Immature natural killer cell (primary cell): Measurements from ENCODE around the gene PCNP. TPM values are rescaled to one million over a fixed set of nuclear protein-coding genes. Genes with fewer than 3 reads are reported as not detected.
"Not testable (repeated sequence)": the region's sequence is repeated elsewhere in the genome, so short reads cannot be mapped to it uniquely, and the experiment has no call there.

Experiments used
- DNase-seq, 3 donors: peaks; one replicate each; pipeline ENCODE4 v3.0.0; 2022; ENCODE audit warnings: mixed read lengths in 1 of 3
- H3K27ac Mint-ChIP-seq, 6 donors: one replicate each; pipeline ENCODE4 v1.8.0; 2020; ENCODE audit warnings: mixed read lengths in 6 of 6, mild to moderate bottlenecking in 5 of 6, inconsistent platforms in 4 of 6, moderate library complexity in 3 of 6
- H3K27me3 Mint-ChIP-seq, 3 donors: one replicate each; pipeline ENCODE4 v1.8.0; 2020 to 2021; ENCODE audit warnings: low read depth in 3 of 3, mild to moderate bottlenecking in 3 of 3, mixed read lengths in 3 of 3, moderate library complexity in 3 of 3, inconsistent platforms in 1 of 3
- H3K36me3 Mint-ChIP-seq, 3 donors: one replicate each; pipeline ENCODE4 v1.8.0; 2020; ENCODE audit warnings: mixed read lengths in 3 of 3, inconsistent platforms in 2 of 3, mild to moderate bottlenecking in 2 of 3
- H3K4me1 Mint-ChIP-seq, 2 donors: one replicate each; pipeline ENCODE4 v1.8.0; 2020; ENCODE audit warnings: inconsistent platforms in 2 of 2, mild to moderate bottlenecking in 2 of 2, mixed read lengths in 2 of 2, moderate library complexity in 1 of 2
- H3K4me3 Mint-ChIP-seq, 5 donors: one replicate each; pipeline ENCODE4 v1.8.0; 2020; ENCODE audit warnings: mild to moderate bottlenecking in 5 of 5, mixed read lengths in 5 of 5, inconsistent platforms in 3 of 5, moderate library complexity in 3 of 5
- H3K9me3 Mint-ChIP-seq, 6 donors: one replicate each; pipeline ENCODE4 v1.8.0; 2020; ENCODE audit warnings: mild to moderate bottlenecking in 6 of 6, mixed read lengths in 6 of 6, inconsistent platforms in 4 of 6, moderate library complexity in 3 of 6
- polyA plus RNA-seq, 3 donors: library from polyadenylated mRNA; unstranded; fragments of 300-500 nt; fragmentation: Illumina TruSeq; gene quantifications; one replicate each; pipeline ENCODE4 v1.2.3, GENCODE V29; 2021

The PCNP gene
- polyA plus RNA-seq, 3 donors from 2014 or later, result 113 to 167 (median 123) TPM

- peaks cover 0 to 5% (median 4%) of the 10 kb centered on the region in 3 donors for H3K27me3 Mint-ChIP-seq
- DNase-seq, result no peak
- H3K36me3 Mint-ChIP-seq, result no peaks in the 10 kb centered on the region
- peaks cover 1 to 8% of the 10 kb centered on the region in 2 donors for H3K4me1 Mint-ChIP-seq
- H3K27ac Mint-ChIP-seq, result no peak overlapping the region
- H3K9me3 Mint-ChIP-seq, result no peaks in the 10 kb centered on the region
- no peak overlapping the region for H3K4me3 Mint-ChIP-seq
These were observed 29.7 kb upstream of the PCNP start for GRCh38 chr3:101544161-101544850.

- Mint-ChIP-seq H3K4me3 (no peak overlapping the region), H3K4me1 (no peaks in the 10 kb centered on the region), H3K9me3 (no peaks in the 10 kb centered on the region), H3K36me3 (no peaks in the 10 kb centered on the region), H3K27ac (no peak overlapping the region), H3K27me3 (peaks cover 0 to 9% (median 7%) of the 10 kb centered on the region in 3 donors)
- no peak for DNase-seq
These were observed 25.4 kb upstream of the PCNP start for GRCh38 chr3:101548527-101549105.

GRCh38 chr3:101549473-101549872 lies 24.5 kb upstream of the PCNP start:
- H3K4me3 Mint-ChIP-seq, result no peak overlapping the region
- no peak for DNase-seq
- H3K4me1 Mint-ChIP-seq, result no peaks in the 10 kb centered on the region
- H3K27me3 Mint-ChIP-seq, result peaks cover 0 to 8% (median 7%) of the 10 kb centered on the region in 3 donors
- no peaks in the 10 kb centered on the region for H3K36me3 Mint-ChIP-seq
- H3K9me3 Mint-ChIP-seq, result no peaks in the 10 kb centered on the region
- H3K27ac Mint-ChIP-seq, result no peak overlapping the region

- not testable (repeated sequence) for H3K4me1 Mint-ChIP-seq, H3K27ac Mint-ChIP-seq, DNase-seq, H3K4me3 Mint-ChIP-seq, H3K36me3 Mint-ChIP-seq, H3K9me3 Mint-ChIP-seq
- H3K27me3 Mint-ChIP-seq, result peaks cover 2 to 11% (median 5%) of the 10 kb centered on the region in 3 donors
These were observed 22.5 kb upstream of the PCNP start for GRCh38 chr3:101551359-101552081.

GRCh38 chr3:101553381-101553780 lies 20.6 kb upstream of the PCNP start:
- H3K27ac Mint-ChIP-seq, DNase-seq, H3K9me3 Mint-ChIP-seq, H3K4me1 Mint-ChIP-seq, H3K36me3 Mint-ChIP-seq, H3K4me3 Mint-ChIP-seq: not testable (repeated sequence)
- H3K27me3 Mint-ChIP-seq, result peaks cover 2 to 17% (median 9%) of the 10 kb centered on the region in 3 donors

GRCh38 chr3:101556064-101556463 lies 17.9 kb upstream of the PCNP start:
- no peak overlapping the region for H3K4me3 Mint-ChIP-seq
- H3K27ac Mint-ChIP-seq, result no peak overlapping the region

GRCh38 chr3:101561630-101562328 lies 12.2 kb upstream of the PCNP start, which contains the start of gene TRMT10C:
TSS of gene TRMT10C (plus strand) at chr3:101561868. CDS start at chr3:101564782, 2,914 bp downstream.
- Mint-ChIP-seq H3K9me3 (no peaks in the 10 kb centered on the region), H3K4me3 (peak within 1 kb of the TSS; percentile 97 to 100 (median 98)), H3K4me1 (peaks cover 29 to 40% of the 10 kb centered on the region in 2 donors), H3K36me3 (peaks cover 0 to 11% (median 10%) of the 10 kb centered on the region in 3 donors), H3K27me3 (peaks cover 8 to 18% (median 14%) of the 10 kb centered on the region in 3 donors), H3K27ac (peak within 1 kb of the TSS; percentile 91 to 98 (median 96))
- DNase-seq, result peak; percentile 89 to 91 (median 90)

More at GRCh38 chr3:101556064-101556463, 17.9 kb upstream of the PCNP start:
- Mint-ChIP-seq H3K9me3 (no peaks in the 10 kb centered on the region), H3K27me3 (peaks cover 4 to 25% (median 12%) of the 10 kb centered on the region in 3 donors), H3K4me1 (peaks cover 4% of the 10 kb centered on the region in 2 donors), H3K36me3 (no peaks in the 10 kb centered on the region)
- DNase-seq, result no peak

GRCh38 chr3:101567528-101568317 lies 6.3 kb upstream of the PCNP start:
- Mint-ChIP-seq H3K4me3 (no peak overlapping the region), H3K36me3 (peaks cover 0 to 11% (median 10%) of the 10 kb centered on the region in 3 donors), H3K9me3 (no peaks in the 10 kb centered on the region), H3K27ac (peak overlapping the region in 2 of 6 donors; percentile 32 to 58), H3K27me3 (peaks cover 0 to 8% (median 0%) of the 10 kb centered on the region in 3 donors), H3K4me1 (peaks cover 11 to 21% of the 10 kb centered on the region in 2 donors)
- no peak for DNase-seq

GRCh38 chr3:101571028-101571895 lies 2.7 kb upstream of the PCNP start:
- H3K36me3 Mint-ChIP-seq, result peaks cover 0 to 3% (median 2%) of the 10 kb centered on the region in 3 donors
- H3K4me1 Mint-ChIP-seq, result peaks cover 25 to 33% of the 10 kb centered on the region in 2 donors
- peaks cover 5 to 20% (median 15%) of the 10 kb centered on the region in 3 donors for H3K27me3 Mint-ChIP-seq
- H3K9me3 Mint-ChIP-seq, result no peaks in the 10 kb centered on the region
- H3K27ac Mint-ChIP-seq, result peak overlapping the region in 1 of 6 donors; percentile 76
- no peak for DNase-seq
- no peak overlapping the region for H3K4me3 Mint-ChIP-seq

GRCh38 chr3:101574388-101575112 lies 570 bp downstream of the PCNP start:
- Mint-ChIP-seq H3K27me3 (peaks cover 5 to 17% (median 15%) of the 10 kb centered on the region in 3 donors), H3K36me3 (peaks cover 0 to 5% (median 3%) of the 10 kb centered on the region in 3 donors), H3K9me3 (no peaks in the 10 kb centered on the region), H3K4me3 (peak overlapping the region; percentile 94 to 100 (median 97)), H3K27ac (peak overlapping the region; percentile 97 to 99 (median 98)), H3K4me1 (peaks cover 40 to 66% of the 10 kb centered on the region in 2 donors)
- no peak for DNase-seq

- no peak for DNase-seq
- Mint-ChIP-seq H3K27ac (no peak overlapping the region), H3K4me1 (peaks cover 51 to 81% of the 10 kb centered on the region in 2 donors), H3K9me3 (no peaks in the 10 kb centered on the region), H3K36me3 (peaks cover 0 to 13% (median 3%) of the 10 kb centered on the region in 3 donors), H3K4me3 (no peak overlapping the region), H3K27me3 (peaks cover 5 to 15% (median 14%) of the 10 kb centered on the region in 3 donors)
These were observed 3.3 kb downstream of the PCNP start for GRCh38 chr3:101577286-101577685.
